Motor neuron (in vitro differentiated cells): Measurements from ENCODE around the gene ZNRD2. TPM values are rescaled to one million over a fixed set of nuclear protein-coding genes. Genes with fewer than 3 reads are reported as not detected.

ENCODE experiments used
- ATAC-seq, 8 experiments: fragments of 200-7000 bp; cut with Tn5 transposase; replicated peaks in 6 of 8; 2 replicates each; pipeline ENCODE4 v1.8.0; 2021; ENCODE audit warnings: mild to moderate bottlenecking in 8 of 8, moderate library complexity in 8 of 8
- H3K27ac ChIP-seq, 2 donors: fragments of 250-450 bp; sonication (Bioruptor Pico); 2 replicates each; pipeline ENCODE4 v1.9.0; 2021; ENCODE audit warnings: antibody characterized with exemption in 2 of 2, mild to moderate bottlenecking in 2 of 2, moderate library complexity in 1 of 2
- H3K4me1 ChIP-seq, 2 donors: fragments of 250-450 bp; sonication (Bioruptor Pico); replicated peaks in 1 of 2; 2 replicates each; pipeline ENCODE4 v1.6.1; 2021; ENCODE audit warnings: antibody characterized with exemption in 2 of 2, mild to moderate bottlenecking in 2 of 2, moderate library complexity in 1 of 2
- H3K4me3 ChIP-seq, 5 donors: fragments of 250-450 bp; sonication (Bioruptor Pico); 2 replicates each; pipeline ENCODE4 v1.9.0; 2021; ENCODE audit warnings: antibody characterized with exemption in 5 of 5, mild to moderate bottlenecking in 5 of 5, moderate library complexity in 4 of 5
- WGBS, 10 experiments: fragments of 450-650 bp; shearing (Covaris generic); methylation state at CpG; one replicate each; pipeline ENCODE4 v1.0.0; 2022; 5-methylcytosine and 5-hydroxymethylcytosine counted together
- in situ Hi-C, 9 experiments: fragments of 400-800 bp; cut with MboI; loops; one replicate each; pipeline ENCODE4 v1.15.0; 2021; ENCODE audit warnings: low sequenced_read_pairs in 9 of 9, low pct_unique_long_range_greater_than_20kb in 2 of 9; ENCODE audit not compliant: unreplicated experiment in 9 of 9
- total RNA-seq, 8 experiments: library from RNA; unstranded; fragments of 300-600 nt; gene quantifications; 2 replicates each; pipeline versions ENCODE4 v1.2.3 to v1.2.4, GENCODE V29; 2022

The ZNRD2 gene
- total RNA-seq, 8 experiments from 2014 or later, result 37.4 to 74.2 (median 55.0) TPM

GRCh38 chr11:65529475-65530156 lies 40.7 kb upstream of the ZNRD2 start:
- WGBS, 10 experiments, result 67 to 100% (median 92%) methylated on average over 1 to 5 of the region's 10 CpGs; no CpG with 5 or more reads in 3 of the 10 experiments
- ATAC-seq, result no peak
- no peak overlapping the region for H3K27ac ChIP-seq
- H3K4me1 ChIP-seq, result peaks cover 6% of the 10 kb centered on the region in 2 donors
- in situ Hi-C loops, result no loop called here
- no peak overlapping the region for H3K4me3 ChIP-seq

- 72 to 100% (median 89%) methylated on average over 1 to 4 of the region's 5 CpGs; no CpG with 5 or more reads in 4 of the 10 experiments for WGBS, 10 experiments
- in situ Hi-C loops, result no loop called here
- Histone ChIP-seq H3K27ac (no peak overlapping the region), H3K4me1 (peaks cover 6% of the 10 kb centered on the region in 2 donors), H3K4me3 (no peak overlapping the region)
- ATAC-seq, result peak in 1 of 8 experiments; percentile 38
Measured at GRCh38 chr11:65530157-65530496, 40.1 kb upstream of the ZNRD2 start.

GRCh38 chr11:65532388-65533064 lies 37.8 kb upstream of the ZNRD2 start:
- no peak for ATAC-seq
- 50 to 95% (median 79%) methylated on average over 1 to 8 of the region's 15 CpGs; no CpG with 5 or more reads in 5 of the 10 experiments for WGBS, 10 experiments
- Histone ChIP-seq H3K4me1 (no peaks in the 10 kb centered on the region), H3K27ac (no peak overlapping the region), H3K4me3 (no peak overlapping the region)
- in situ Hi-C loops, result no loop called here

GRCh38 chr11:65535102-65535501 lies 35.2 kb upstream of the ZNRD2 start:
- 86 to 93% (median 90%) methylated on average over 2 to 8 of the region's 9 CpGs; no CpG with 5 or more reads in 7 of the 10 experiments for WGBS, 10 experiments
- Histone ChIP-seq H3K27ac (no peak overlapping the region), H3K4me3 (no peak overlapping the region), H3K4me1 (peaks cover 5 to 14% of the 10 kb centered on the region in 2 donors)
- no peak for ATAC-seq
- in situ Hi-C loops, result no loop called here

GRCh38 chr11:65536412-65537295 lies 33.6 kb upstream of the ZNRD2 start:
- in situ Hi-C loops, result no loop called here
- H3K27ac ChIP-seq, result no peak overlapping the region
- 87 to 100% (median 90%) methylated on average over 2 to 3 of the region's 12 CpGs; no CpG with 5 or more reads in 7 of the 10 experiments for WGBS, 10 experiments
- H3K4me1 ChIP-seq, result peaks cover 5 to 14% of the 10 kb centered on the region in 2 donors
- H3K4me3 ChIP-seq, result no peak overlapping the region
- ATAC-seq, result no peak

- H3K4me1 ChIP-seq, result peaks cover 5 to 14% of the 10 kb centered on the region in 2 donors
- no peak overlapping the region for H3K4me3 ChIP-seq
- no peak overlapping the region for H3K27ac ChIP-seq
- no peak for ATAC-seq
- in situ Hi-C loops, result no loop called here
- no CpG with 5 or more reads among the region's 2 CpGs for WGBS, 10 experiments
Measured at GRCh38 chr11:65537296-65537597, 33.0 kb upstream of the ZNRD2 start.

- 83 to 100% (median 94%) methylated on average over 1 to 8 of the region's 18 CpGs; no CpG with 5 or more reads in 6 of the 10 experiments for WGBS, 10 experiments
- in situ Hi-C loops, result no loop called here
Measured at GRCh38 chr11:65537620-65538231, 32.6 kb upstream of the ZNRD2 start.

GRCh38 chr11:65538232-65538914 lies 31.9 kb upstream of the ZNRD2 start:
- WGBS, 10 experiments, result 58 to 86% (median 60%) methylated on average over 1 to 12 of the region's 43 CpGs; no CpG with 5 or more reads in 7 of the 10 experiments
- peaks cover 5 to 14% of the 10 kb centered on the region in 2 donors for H3K4me1 ChIP-seq
- in situ Hi-C loops, result no loop called here
- no peak overlapping the region for H3K27ac ChIP-seq
- ATAC-seq, result peak in 1 of 8 experiments; percentile 3
- H3K4me3 ChIP-seq, result peak overlapping the region in 3 of 5 donors; percentile 8 to 42 (median 30)

More at GRCh38 chr11:65537620-65538231, 32.6 kb upstream of the ZNRD2 start:
- Histone ChIP-seq H3K27ac (no peak overlapping the region), H3K4me3 (no peak overlapping the region), H3K4me1 (peaks cover 5 to 14% of the 10 kb centered on the region in 2 donors)
- ATAC-seq, result no peak

GRCh38 chr11:65538915-65539743 lies 31.1 kb upstream of the ZNRD2 start:
- no peak overlapping the region for H3K27ac ChIP-seq
- WGBS, 10 experiments, result 3 to 100% methylated on average over 1 to 12 of the region's 92 CpGs; no CpG with 5 or more reads in 8 of the 10 experiments
- in situ Hi-C loops, result no loop called here
- H3K4me1 ChIP-seq, result peaks cover 5 to 14% of the 10 kb centered on the region in 2 donors
- ATAC-seq, result peak in 4 of 8 experiments; percentile 7 to 20 (median 9)
- H3K4me3 ChIP-seq, result peak overlapping the region; percentile 8 to 42 (median 34)

- Histone ChIP-seq H3K4me3 (peak overlapping the region; percentile 27 to 42 (median 34)), H3K4me1 (peaks cover 5 to 14% of the 10 kb centered on the region in 2 donors), H3K27ac (no peak overlapping the region)
- peak in 1 of 8 experiments; percentile 75 for ATAC-seq
- in situ Hi-C loops, result no loop called here
- 33% methylated on average over 3 of the region's 60 CpGs; no CpG with 5 or more reads in 9 of the 10 experiments for WGBS, 10 experiments
Measured at GRCh38 chr11:65539744-65540289, 30.5 kb upstream of the ZNRD2 start.

- Histone ChIP-seq H3K27ac (peak overlapping the region in 1 of 2 donors; percentile 30), H3K4me3 (peak overlapping the region; percentile 27 to 42 (median 34)), H3K4me1 (peaks cover 5 to 14% of the 10 kb centered on the region in 2 donors)
- in situ Hi-C loops, result no loop called here
- ATAC-seq, result peak; percentile 74 to 83 (median 82)
- 0% methylated on average over 3 to 8 of the region's 78 CpGs; no CpG with 5 or more reads in 8 of the 10 experiments for WGBS, 10 experiments
Measured at GRCh38 chr11:65540290-65541092, 29.8 kb upstream of the ZNRD2 start.
